ENCODE measurements around the gene MEOX1. TPM values are rescaled to one million over a fixed set of nuclear protein-coding genes. Genes with fewer than 3 reads are reported as not detected.

MEOX1 gene
- total and polyA plus RNA-seq, 2 of the 13 experiments (the other 11 are each of a cell fraction or from before 2014, with no cell fraction given) = not detected

DNA sequence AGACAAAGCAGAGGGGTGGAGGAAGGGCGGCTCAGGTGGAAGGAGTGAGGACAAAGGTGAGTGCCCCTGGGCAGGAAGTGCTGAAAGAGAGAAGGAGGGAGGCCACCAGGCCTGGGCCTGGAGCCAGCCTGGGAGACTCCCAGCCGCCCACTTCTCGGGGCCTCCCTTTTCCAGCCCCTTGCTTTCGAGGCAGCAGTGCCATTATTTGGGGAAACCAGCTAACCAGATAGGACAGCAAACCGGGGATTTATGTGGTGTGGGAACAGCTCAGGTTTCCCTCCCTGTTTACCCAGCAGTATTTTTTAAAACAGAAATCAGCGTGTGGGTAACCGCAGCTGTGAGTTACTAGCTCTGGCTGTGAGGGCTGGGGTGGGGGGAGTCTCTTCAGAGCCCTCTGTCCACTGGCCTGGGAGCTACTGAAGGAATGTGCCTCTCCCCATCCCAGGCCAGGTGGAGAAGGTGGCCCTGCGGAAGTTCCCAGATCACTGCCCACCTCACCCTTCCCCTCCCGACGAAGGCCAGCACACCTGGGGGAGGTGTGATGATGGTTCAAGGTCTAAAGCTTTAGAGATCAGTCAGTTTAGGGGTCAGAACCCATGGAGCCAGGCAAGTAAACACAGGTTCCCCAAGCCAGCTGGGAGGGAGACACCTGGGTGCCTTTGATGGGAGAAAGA lies 8.4 kb upstream of the MEOX1 start (continued):
- TF ChIP-seq, protein P1, sequence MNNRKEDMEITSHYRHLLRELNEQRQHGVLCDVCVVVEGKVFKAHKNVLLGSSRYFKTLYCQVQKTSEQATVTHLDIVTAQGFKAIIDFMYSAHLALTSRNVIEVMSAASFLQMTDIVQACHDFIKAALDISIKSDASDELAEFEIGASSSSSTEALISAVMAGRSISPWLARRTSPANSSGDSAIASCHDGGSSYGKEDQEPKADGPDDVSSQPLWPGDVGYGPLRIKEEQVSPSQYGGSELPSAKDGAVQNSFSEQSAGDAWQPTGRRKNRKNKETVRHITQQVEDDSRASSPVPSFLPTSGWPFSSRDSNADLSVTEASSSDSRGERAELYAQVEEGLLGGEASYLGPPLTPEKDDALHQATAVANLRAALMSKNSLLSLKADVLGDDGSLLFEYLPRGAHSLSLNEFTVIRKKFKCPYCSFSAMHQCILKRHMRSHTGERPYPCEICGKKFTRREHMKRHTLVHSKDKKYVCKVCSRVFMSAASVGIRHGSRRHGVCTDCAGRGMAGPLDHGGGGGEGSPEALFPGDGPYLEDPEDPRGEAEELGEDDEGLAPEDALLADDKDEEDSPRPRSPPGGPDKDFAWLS (CRISPR knock-in tag; IDR thresholded peaks at IDR 0.05; ENCODE audit: borderline replicate concordance) = peak; percentile 30; the same call in 1 of the 2 replicates
- TF ChIP-seq FLYWCH1 (CRISPR knock-in tag; IDR thresholded peaks at IDR 0.05) (no peak), FOXP1 (IDR thresholded peaks at IDR 0.05) (no peak), FOXP1 (CRISPR knock-in tag; IDR thresholded peaks at IDR 0.05) (no peak), HDAC6 (IDR thresholded peaks at IDR 0.05; ENCODE audit: low read depth, low read length) (no peak), MTF1 (CRISPR knock-in tag; IDR thresholded peaks at IDR 0.05) (no peak), NFATC3 (CRISPR knock-in tag; IDR thresholded peaks at IDR 0.05) (no peak), ZNF720 (CRISPR knock-in tag; IDR thresholded peaks at IDR 0.05) (no peak), ZBTB42 (CRISPR knock-in tag; IDR thresholded peaks at IDR 0.05) (no peak), ZFP82 (CRISPR knock-in tag; IDR thresholded peaks at IDR 0.05; ENCODE audit: borderline replicate concordance) (no peak), ZNF652 (CRISPR knock-in tag; IDR thresholded peaks at IDR 0.05; ENCODE audit: borderline replicate concordance, low read depth) (no peak), HNRNPH1 (optimal IDR thresholded peaks at IDR 0.05; ENCODE audit: low read depth, low read length) (no peak), ZNF367 (CRISPR knock-in tag; IDR thresholded peaks at IDR 0.05; ENCODE audit: borderline replicate concordance) (no peak)
- TF ChIP-seq, protein P2, sequence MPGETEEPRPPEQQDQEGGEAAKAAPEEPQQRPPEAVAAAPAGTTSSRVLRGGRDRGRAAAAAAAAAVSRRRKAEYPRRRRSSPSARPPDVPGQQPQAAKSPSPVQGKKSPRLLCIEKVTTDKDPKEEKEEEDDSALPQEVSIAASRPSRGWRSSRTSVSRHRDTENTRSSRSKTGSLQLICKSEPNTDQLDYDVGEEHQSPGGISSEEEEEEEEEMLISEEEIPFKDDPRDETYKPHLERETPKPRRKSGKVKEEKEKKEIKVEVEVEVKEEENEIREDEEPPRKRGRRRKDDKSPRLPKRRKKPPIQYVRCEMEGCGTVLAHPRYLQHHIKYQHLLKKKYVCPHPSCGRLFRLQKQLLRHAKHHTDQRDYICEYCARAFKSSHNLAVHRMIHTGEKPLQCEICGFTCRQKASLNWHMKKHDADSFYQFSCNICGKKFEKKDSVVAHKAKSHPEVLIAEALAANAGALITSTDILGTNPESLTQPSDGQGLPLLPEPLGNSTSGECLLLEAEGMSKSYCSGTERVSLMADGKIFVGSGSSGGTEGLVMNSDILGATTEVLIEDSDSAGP (CRISPR knock-in tag; IDR thresholded peaks at IDR 0.05; ENCODE audit: borderline replicate concordance) = 0 out of 2 replicates have a peak, but pooled peaks have one; percentile 61
- TF ChIP-seq, protein P3, sequence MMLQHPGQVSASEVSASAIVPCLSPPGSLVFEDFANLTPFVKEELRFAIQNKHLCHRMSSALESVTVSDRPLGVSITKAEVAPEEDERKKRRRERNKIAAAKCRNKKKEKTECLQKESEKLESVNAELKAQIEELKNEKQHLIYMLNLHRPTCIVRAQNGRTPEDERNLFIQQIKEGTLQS (CRISPR knock-in tag; IDR thresholded peaks at IDR 0.05) = no peak
- TF ChIP-seq, protein P4, sequence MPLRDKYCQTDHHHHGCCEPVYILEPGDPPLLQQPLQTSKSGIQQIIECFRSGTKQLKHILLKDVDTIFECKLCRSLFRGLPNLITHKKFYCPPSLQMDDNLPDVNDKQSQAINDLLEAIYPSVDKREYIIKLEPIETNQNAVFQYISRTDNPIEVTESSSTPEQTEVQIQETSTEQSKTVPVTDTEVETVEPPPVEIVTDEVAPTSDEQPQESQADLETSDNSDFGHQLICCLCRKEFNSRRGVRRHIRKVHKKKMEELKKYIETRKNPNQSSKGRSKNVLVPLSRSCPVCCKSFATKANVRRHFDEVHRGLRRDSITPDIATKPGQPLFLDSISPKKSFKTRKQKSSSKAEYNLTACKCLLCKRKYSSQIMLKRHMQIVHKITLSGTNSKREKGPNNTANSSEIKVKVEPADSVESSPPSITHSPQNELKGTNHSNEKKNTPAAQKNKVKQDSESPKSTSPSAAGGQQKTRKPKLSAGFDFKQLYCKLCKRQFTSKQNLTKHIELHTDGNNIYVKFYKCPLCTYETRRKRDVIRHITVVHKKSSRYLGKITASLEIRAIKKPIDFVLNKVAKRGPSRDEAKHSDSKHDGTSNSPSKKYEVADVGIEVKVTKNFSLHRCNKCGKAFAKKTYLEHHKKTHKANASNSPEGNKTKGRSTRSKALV (CRISPR knock-in tag; IDR thresholded peaks at IDR 0.05) = no peak
- TF ChIP-seq, protein P5, sequence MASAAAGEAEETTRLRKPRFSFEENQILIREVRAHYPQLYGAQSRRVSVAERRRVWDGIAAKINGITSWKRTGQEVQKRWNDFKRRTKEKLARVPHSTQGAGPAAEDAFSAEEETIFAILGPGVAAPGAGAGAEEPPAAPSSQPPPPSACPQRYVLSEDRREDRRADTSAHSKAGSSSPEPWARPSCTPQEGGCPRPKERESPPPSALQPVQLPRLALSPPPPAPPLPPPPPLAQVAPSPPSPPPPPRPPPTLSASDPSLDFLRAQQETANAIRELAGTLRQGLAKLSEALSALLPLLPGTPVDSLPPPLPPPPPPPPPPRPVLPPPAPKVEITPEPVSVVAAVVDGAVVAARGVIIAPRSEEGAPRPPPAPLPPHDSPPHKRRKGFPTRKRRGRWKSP (CRISPR knock-in tag; IDR thresholded peaks at IDR 0.05) = no peak
- TF ChIP-seq, protein P6, sequence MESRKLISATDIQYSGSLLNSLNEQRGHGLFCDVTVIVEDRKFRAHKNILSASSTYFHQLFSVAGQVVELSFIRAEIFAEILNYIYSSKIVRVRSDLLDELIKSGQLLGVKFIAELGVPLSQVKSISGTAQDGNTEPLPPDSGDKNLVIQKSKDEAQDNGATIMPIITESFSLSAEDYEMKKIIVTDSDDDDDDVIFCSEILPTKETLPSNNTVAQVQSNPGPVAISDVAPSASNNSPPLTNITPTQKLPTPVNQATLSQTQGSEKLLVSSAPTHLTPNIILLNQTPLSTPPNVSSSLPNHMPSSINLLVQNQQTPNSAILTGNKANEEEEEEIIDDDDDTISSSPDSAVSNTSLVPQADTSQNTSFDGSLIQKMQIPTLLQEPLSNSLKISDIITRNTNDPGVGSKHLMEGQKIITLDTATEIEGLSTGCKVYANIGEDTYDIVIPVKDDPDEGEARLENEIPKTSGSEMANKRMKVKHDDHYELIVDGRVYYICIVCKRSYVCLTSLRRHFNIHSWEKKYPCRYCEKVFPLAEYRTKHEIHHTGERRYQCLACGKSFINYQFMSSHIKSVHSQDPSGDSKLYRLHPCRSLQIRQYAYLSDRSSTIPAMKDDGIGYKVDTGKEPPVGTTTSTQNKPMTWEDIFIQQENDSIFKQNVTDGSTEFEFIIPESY (CRISPR knock-in tag; IDR thresholded peaks at IDR 0.05) = no peak
- TF ChIP-seq, protein P7, sequence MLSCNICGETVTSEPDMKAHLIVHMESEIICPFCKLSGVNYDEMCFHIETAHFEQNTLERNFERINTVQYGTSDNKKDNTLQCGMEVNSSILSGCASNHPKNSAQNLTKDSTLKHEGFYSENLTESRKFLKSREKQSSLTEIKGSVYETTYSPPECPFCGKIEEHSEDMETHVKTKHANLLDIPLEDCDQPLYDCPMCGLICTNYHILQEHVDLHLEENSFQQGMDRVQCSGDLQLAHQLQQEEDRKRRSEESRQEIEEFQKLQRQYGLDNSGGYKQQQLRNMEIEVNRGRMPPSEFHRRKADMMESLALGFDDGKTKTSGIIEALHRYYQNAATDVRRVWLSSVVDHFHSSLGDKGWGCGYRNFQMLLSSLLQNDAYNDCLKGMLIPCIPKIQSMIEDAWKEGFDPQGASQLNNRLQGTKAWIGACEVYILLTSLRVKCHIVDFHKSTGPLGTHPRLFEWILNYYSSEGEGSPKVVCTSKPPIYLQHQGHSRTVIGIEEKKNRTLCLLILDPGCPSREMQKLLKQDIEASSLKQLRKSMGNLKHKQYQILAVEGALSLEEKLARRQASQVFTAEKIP (CRISPR knock-in tag; IDR thresholded peaks at IDR 0.05; ENCODE audit: borderline replicate concordance) = no peak
